ENCODE data around the gene MDH2.

MDH2 gene

DNA sequence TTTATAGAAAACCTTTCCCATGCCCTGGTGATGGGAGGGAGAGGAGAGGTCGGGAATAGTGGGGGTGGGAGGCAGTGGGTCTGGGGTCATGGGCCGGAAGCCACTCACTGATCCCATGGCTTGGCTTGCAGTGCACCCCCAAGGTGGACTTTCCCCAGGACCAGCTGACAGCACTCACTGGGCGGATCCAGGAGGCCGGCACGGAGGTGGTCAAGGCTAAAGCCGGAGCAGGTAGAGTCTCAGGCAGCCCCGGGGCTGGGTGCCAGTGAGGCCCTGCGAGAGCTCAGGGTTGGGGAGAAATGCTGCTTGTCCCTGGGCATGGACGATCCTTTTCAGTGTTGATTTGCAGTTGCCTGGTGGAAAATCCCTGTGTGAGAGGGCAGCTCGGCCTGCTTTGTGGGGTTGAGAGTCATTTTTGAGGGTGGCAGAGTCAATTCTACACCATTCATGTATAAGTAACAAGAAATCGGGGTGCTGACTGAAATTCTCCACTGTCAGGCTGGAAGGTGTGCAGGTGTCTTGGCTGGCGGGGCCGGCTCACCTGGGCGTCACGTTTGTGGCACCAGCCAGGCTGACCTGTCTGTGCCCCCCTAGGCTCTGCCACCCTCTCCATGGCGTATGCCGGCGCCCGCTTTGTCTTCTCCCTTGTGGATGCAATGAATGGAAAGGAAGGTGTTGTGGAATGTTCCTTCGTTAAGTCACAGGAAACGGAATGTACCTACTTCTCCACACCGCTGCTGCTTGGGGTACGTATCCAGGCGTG is 16.5 kb downstream of the MDH2 start:
- Histone ChIP-seq H2AFZ (ENCODE audit: low read length) (no peak overlapping the region), H3K36me3 (ENCODE audit: insufficient read depth, low read length) (peaks cover 84% of the 10 kb centered on the region), H3K27ac (ENCODE audit: low read depth, low read length, poor library complexity, severe bottlenecking) (no peak overlapping the region), H3K27me3 (ENCODE audit: insufficient read depth, low read length) (no peaks in the 10 kb centered on the region), H3K9me3 (ENCODE audit: low read length) (no peaks in the 10 kb centered on the region), H3F3A (ENCODE audit: insufficient read depth, low read length) (no peaks in the 10 kb centered on the region), H3K79me2 (ENCODE audit: insufficient read depth, low read length) (no peaks in the 10 kb centered on the region), H4K20me1 (ENCODE audit: insufficient read depth, low read length) (no peaks in the 10 kb centered on the region), H3K9me2 (ENCODE audit: low read depth, low read length) (no peaks in the 10 kb centered on the region), H3K9ac (ENCODE audit: low read length) (no peak overlapping the region), H3K4me2 (ENCODE audit: low read length) (no peak overlapping the region), H3K4me3 (ENCODE audit: low read depth, low read length, poor library complexity, severe bottlenecking) (no peak overlapping the region), H3K4me1 (ENCODE audit: insufficient read depth, low read length, severe bottlenecking) (no peaks in the 10 kb centered on the region)
- TF ChIP-seq EZH2 (IDR thresholded peaks at IDR 0.05; ENCODE audit: borderline replicate concordance, low read length) = no peak
- TF ChIP-seq, protein P1, sequence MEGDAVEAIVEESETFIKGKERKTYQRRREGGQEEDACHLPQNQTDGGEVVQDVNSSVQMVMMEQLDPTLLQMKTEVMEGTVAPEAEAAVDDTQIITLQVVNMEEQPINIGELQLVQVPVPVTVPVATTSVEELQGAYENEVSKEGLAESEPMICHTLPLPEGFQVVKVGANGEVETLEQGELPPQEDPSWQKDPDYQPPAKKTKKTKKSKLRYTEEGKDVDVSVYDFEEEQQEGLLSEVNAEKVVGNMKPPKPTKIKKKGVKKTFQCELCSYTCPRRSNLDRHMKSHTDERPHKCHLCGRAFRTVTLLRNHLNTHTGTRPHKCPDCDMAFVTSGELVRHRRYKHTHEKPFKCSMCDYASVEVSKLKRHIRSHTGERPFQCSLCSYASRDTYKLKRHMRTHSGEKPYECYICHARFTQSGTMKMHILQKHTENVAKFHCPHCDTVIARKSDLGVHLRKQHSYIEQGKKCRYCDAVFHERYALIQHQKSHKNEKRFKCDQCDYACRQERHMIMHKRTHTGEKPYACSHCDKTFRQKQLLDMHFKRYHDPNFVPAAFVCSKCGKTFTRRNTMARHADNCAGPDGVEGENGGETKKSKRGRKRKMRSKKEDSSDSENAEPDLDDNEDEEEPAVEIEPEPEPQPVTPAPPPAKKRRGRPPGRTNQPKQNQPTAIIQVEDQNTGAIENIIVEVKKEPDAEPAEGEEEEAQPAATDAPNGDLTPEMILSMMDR (IDR thresholded peaks at IDR 0.05; ENCODE audit: low read length) = no peak

DNA sequence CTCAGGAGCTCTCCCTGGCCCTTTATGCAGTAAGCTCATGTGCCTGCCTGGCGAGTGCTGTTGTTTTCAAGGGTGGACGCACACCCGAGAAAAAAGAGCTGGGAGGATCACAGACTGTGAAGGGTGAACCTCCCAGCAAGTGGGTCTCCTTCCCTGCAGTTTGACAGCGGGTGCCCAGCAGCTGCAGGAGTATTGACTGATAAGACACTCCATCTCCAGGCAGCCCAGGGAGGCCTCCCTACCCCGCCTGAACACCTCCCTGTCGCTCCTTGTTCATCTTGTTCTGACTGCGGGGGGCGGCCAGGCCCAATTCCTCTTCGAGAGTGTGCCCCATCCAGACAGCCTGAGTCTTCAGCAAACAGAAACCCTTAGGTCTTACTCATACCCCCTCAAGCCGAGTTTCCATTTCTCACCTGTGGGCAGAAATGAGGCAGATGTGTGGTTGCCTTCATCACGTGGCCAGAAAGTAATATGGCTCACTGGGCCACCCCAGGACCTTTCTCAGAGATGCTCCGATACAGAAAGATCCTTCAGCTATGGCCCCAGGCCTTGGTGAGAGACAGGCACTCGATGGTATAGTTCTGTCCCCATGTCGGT is 17.2 kb downstream of the MDH2 start:
- Histone ChIP-seq H2AFZ (ENCODE audit: low read length) (no peak overlapping the region), H3F3A (ENCODE audit: insufficient read depth, low read length) (no peaks in the 10 kb centered on the region), H3K9me2 (ENCODE audit: low read depth, low read length) (no peaks in the 10 kb centered on the region), H3K4me1 (ENCODE audit: insufficient read depth, low read length, severe bottlenecking) (no peaks in the 10 kb centered on the region), H3K9me3 (ENCODE audit: low read length) (no peaks in the 10 kb centered on the region), H3K4me3 (ENCODE audit: low read depth, low read length, poor library complexity, severe bottlenecking) (no peak overlapping the region), H3K79me2 (ENCODE audit: insufficient read depth, low read length) (no peaks in the 10 kb centered on the region), H4K20me1 (ENCODE audit: insufficient read depth, low read length) (no peaks in the 10 kb centered on the region), H3K27me3 (ENCODE audit: insufficient read depth, low read length) (no peaks in the 10 kb centered on the region), H3K27ac (ENCODE audit: low read depth, low read length, poor library complexity, severe bottlenecking) (no peak overlapping the region), H3K9ac (ENCODE audit: low read length) (no peak overlapping the region), H3K4me2 (ENCODE audit: low read length) (no peak overlapping the region), H3K36me3 (ENCODE audit: insufficient read depth, low read length) (peaks cover 77% of the 10 kb centered on the region)
- TF ChIP-seq EZH2 (IDR thresholded peaks at IDR 0.05; ENCODE audit: borderline replicate concordance, low read length) = no peak
- TF ChIP-seq, protein P1 (IDR thresholded peaks at IDR 0.05; ENCODE audit: low read length) = no peak

DNA sequence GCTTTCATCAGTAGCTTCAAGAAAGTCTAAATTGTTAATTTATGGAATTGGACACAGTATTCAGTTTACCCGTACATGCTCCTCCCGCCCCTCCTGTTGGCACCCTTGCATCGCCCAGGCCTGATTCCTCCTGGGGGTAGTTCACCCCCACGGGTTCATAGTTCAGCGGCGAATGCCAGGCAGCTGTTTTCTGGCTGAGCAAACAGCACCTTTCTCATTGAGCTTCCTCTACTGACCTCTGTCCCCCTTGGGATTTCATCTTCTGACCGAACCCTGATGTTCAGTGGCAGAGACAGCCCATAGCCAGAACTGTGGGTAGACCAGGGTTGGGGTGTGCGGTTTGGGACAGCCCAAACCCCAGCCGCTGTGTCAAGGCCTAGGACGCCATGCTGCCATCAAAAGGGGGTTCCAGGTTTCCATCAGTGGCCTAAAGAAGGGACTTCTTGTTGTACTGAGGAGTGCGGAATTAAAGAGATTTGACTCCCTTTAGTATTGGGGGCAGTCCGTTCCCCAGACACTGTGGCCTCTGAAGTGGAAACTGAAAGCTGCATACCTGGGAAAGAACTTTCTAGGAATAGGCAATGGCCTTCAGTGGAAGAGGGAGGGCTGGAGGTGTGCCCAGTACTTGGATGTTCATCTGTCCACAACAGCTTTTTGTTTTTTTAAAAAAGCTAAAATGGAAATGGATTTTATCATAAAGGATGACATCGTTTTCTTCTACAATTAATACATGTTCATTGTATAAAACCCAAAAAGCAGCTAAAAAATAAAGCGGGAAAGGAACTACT is 19.0 kb downstream of the MDH2 start:
- H3K36me3 ChIP-seq (ENCODE audit: insufficient read depth, low read length) = peaks cover 59% of the 10 kb centered on the region
- TF ChIP-seq, protein P1 (IDR thresholded peaks at IDR 0.05; ENCODE audit: low read length) = no peak
- no peak for TF ChIP-seq EZH2 (IDR thresholded peaks at IDR 0.05; ENCODE audit: borderline replicate concordance, low read length)
- H3F3A ChIP-seq (ENCODE audit: insufficient read depth, low read length) = no peaks in the 10 kb centered on the region
- no peaks in the 10 kb centered on the region for H4K20me1 ChIP-seq (ENCODE audit: insufficient read depth, low read length)
- no peak overlapping the region for H2AFZ ChIP-seq (ENCODE audit: low read length)
- no peaks in the 10 kb centered on the region for H3K9me3 ChIP-seq (ENCODE audit: low read length)
- H3K27me3 ChIP-seq (ENCODE audit: insufficient read depth, low read length) = no peaks in the 10 kb centered on the region
- H3K79me2 ChIP-seq (ENCODE audit: insufficient read depth, low read length) = no peaks in the 10 kb centered on the region
- no peak overlapping the region for H3K27ac ChIP-seq (ENCODE audit: low read depth, low read length, poor library complexity, severe bottlenecking)
- no peaks in the 10 kb centered on the region for H3K9me2 ChIP-seq (ENCODE audit: low read depth, low read length)
- no peak overlapping the region for H3K9ac ChIP-seq (ENCODE audit: low read length)
- H3K4me3 ChIP-seq (ENCODE audit: low read depth, low read length, poor library complexity, severe bottlenecking) = no peak overlapping the region
- H3K4me2 ChIP-seq (ENCODE audit: low read length) = no peak overlapping the region
- H3K4me1 ChIP-seq (ENCODE audit: insufficient read depth, low read length, severe bottlenecking) = no peaks in the 10 kb centered on the region

Data from OCI-LY1 (cell line).